GM18526 (cell line): ENCODE results near the gene LHFPL6.

Source experiments
- POLR2A ChIP-seq: IDR thresholded peaks from 3 replicates; pipeline ENCODE4 v1.6.1; 2011; ENCODE audit not compliant: insufficient read length; ENCODE audit errors: extremely low read depth

LHFPL6 gene

GRCh38 chr13:39601636-39602035, 1.4 kb downstream of the LHFPL6 start:
- no peak for TF ChIP-seq POLR2A

GRCh38 chr13:39600766-39601165, 2.2 kb downstream of the LHFPL6 start:
- TF ChIP-seq POLR2A: no peak

- no peak for TF ChIP-seq POLR2A
Observed at GRCh38 chr13:39599842-39600241, 3.2 kb downstream of the LHFPL6 start.

GRCh38 chr13:39599012-39599411, 4.0 kb downstream of the LHFPL6 start:
- no peak for TF ChIP-seq POLR2A

- TF ChIP-seq POLR2A: no peak
Observed at GRCh38 chr13:39597838-39598237, 5.2 kb downstream of the LHFPL6 start.

GRCh38 chr13:39596685-39597084, 6.3 kb downstream of the LHFPL6 start:
- no peak for TF ChIP-seq POLR2A

- TF ChIP-seq POLR2A: no peak
Observed at GRCh38 chr13:39596176-39596575, 6.8 kb downstream of the LHFPL6 start.

GRCh38 chr13:39590466-39591036, 12.4 kb downstream of the LHFPL6 start:
- TF ChIP-seq POLR2A: no peak

GRCh38 chr13:39588384-39588783, 14.6 kb downstream of the LHFPL6 start:
- TF ChIP-seq POLR2A: no peak

- TF ChIP-seq POLR2A: no peak
Observed at GRCh38 chr13:39587939-39588338, 15.1 kb downstream of the LHFPL6 start.

- TF ChIP-seq POLR2A: no peak
Observed at GRCh38 chr13:39586958-39587605, 15.9 kb downstream of the LHFPL6 start.

GRCh38 chr13:39586151-39586550, 16.8 kb downstream of the LHFPL6 start:
- TF ChIP-seq POLR2A: no peak

- no peak for TF ChIP-seq POLR2A
Observed at GRCh38 chr13:39585219-39585618, 17.8 kb downstream of the LHFPL6 start.

- no peak for TF ChIP-seq POLR2A
Observed at GRCh38 chr13:39580881-39581575, 22.0 kb downstream of the LHFPL6 start.

- TF ChIP-seq POLR2A: no peak
Observed at GRCh38 chr13:39578821-39579291, 24.1 kb downstream of the LHFPL6 start.

GRCh38 chr13:39577838-39578491, 25.0 kb downstream of the LHFPL6 start:
- no peak for TF ChIP-seq POLR2A

- TF ChIP-seq POLR2A: no peak
Observed at GRCh38 chr13:39577203-39577602, 25.8 kb downstream of the LHFPL6 start.
